Frontal cortex (tissue), 4 donors: ENCODE data around the gene DLG3. TPM values are rescaled to one million over a fixed set of nuclear protein-coding genes. Genes with fewer than 3 reads are reported as not detected.

ENCODE experiments used
- DNase-seq, 2 donors: peaks; one replicate each; pipeline ENCODE4 v3.0.0; 2012; ENCODE audit warnings: low spot score in 2 of 2
- FAIRE-seq: peaks from 2 replicates; lab custom pipeline; 2012; peaks lifted over from hg19 to GRCh38; lab: Jason Lieb, UNC
- total RNA-seq: library from RNA; depleted of rRNA; stranded (reverse); fragments of >200 nt; gene quantifications from one replicate; pipeline ENCODE4 v1.2.3, GENCODE V29; 2014
- donor health status: control.
- donor health status: control.
- donor health status: control.

Gene DLG3
- total RNA-seq, 1 donor from 2014 or later: 86.8 TPM

DNA sequence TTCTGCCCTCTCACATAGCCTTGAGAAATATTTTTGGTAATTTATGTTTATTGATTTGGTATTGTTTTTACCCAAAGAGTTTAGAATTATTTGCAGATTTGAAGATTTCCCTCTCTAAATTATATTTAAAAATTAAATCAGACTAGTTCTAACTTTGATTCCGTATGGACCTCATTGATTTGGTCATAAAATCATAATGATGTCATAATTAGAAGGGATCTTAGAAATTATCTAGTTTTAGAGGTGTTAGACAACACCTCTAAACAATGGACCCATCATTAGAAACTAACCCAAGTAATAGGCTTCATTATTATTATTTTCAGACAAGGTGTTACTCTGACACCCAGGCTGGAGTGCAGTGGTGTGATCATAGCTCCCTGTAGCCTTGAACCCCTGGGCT, 24.1 kb downstream of the DLG3 start:
- DNase-seq: no peak
- FAIRE-seq: no peak

DNA sequence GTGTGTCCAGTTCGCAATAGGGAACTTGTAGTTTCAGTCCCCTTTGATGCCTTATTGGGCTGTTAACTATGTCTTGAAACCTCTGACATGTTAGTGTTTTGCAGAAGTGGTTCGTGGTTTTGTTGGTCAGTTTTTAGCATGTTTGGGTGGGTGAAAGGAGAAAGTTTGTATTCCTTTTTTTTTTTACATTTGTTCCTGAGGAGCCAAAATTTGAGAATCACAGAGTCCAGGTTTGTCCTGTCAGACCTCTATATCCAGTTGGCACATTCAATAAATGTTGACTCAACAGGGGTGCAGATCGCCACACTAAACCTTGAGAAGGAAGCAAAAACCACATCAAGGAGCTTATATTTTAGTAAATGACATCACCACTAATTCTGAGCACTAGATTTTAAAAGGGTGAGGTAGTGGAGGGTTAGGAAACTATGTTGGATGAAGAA, 26.2 kb downstream of the DLG3 start:
- FAIRE-seq (no peak), DNase-seq (no peak)

DNA sequence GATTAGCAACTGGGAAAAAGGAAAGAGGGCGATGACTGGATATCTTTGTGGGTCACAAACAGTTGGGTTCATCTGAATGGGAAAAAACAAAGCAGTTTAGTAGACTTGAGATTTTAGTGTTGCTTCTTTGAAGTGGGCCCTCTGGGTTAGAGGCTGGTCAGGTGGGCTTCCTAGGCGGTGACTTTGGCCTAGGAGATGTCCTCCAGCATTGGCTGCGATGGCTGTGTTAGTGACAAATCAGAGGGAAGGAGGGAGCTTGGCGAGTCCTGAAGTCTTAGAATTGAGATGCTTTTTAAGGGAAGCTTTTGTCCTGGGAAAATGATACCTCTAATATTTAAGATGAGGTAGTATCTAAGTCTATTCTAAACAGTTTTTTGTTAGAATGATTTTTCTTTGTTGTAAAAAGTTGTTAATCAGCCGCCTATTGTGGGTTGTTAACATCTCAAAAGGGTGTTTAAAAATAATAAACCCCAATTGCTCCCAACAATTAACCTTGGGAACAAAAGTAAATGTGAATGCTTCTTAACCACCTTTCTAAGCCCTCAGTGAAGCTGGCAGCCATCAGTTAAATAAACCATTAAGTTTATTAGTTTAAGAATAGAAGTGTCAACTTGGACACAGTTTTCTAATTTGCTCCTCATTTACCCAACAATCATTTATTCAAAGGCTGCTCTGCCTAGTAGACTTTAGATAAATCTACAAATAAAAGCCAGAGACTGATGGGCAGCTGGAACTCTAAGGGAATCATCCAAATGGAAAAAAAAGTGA, 31.7 kb downstream of the DLG3 start:
- FAIRE-seq (no peak), DNase-seq (no peak)

DNA sequence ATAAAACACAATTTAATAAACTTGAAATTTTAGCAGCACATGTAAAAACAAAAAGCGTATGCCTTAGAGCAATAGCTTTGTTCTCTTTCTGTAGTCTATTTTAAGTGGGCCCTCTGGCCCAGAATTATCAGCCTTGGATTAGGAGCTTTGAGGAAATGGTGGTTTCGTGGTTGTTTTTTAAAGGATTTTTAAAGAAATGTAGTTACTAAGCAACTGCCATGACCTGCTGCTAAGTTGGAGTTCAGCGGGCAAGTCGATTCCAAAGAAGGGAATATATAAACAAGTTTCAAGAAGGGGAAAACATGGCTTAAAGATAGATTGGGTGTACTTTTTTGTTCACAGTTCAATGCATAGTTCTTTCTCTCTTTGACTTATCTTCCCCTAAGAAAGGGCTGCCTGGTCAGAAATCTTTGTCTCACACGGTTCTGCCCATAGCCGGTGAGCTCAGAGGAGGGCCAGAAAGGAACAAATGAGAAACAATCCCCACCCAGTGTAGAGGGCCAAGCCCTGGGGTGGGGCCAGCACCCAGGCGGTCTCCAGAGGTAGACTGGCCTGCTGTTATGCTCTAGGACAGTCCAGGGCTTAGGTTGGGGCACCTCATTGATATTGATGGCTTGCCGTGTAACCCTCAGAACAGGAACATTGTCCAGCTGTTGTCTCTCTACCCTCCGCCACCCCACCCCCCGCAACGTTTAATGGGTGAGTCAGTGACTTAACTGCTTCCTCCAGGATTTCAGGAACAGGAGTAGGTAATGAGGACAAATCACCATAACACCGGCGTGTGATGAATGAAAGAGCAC, 32.5 kb downstream of the DLG3 start:
- DNase-seq: no peak
- FAIRE-seq: no peak

DNA sequence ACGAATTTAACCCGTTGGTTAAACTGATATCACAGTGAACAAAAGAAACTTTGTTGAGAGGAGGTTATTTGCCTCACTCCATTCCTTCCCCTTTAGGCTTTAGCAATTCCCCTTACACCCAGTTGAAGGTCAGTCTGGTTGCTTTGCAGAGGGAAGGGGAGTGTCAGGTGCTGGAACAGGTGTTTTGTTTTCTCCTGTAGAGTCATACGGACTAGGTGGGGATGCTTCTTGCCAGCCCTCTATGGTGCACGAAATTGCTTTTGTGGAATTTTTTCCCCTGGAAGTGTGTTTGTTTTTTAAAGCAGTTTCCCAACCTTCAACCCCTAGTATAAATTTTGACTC, 33.1 kb downstream of the DLG3 start:
- DNase-seq (no peak), FAIRE-seq (no peak)

DNA sequence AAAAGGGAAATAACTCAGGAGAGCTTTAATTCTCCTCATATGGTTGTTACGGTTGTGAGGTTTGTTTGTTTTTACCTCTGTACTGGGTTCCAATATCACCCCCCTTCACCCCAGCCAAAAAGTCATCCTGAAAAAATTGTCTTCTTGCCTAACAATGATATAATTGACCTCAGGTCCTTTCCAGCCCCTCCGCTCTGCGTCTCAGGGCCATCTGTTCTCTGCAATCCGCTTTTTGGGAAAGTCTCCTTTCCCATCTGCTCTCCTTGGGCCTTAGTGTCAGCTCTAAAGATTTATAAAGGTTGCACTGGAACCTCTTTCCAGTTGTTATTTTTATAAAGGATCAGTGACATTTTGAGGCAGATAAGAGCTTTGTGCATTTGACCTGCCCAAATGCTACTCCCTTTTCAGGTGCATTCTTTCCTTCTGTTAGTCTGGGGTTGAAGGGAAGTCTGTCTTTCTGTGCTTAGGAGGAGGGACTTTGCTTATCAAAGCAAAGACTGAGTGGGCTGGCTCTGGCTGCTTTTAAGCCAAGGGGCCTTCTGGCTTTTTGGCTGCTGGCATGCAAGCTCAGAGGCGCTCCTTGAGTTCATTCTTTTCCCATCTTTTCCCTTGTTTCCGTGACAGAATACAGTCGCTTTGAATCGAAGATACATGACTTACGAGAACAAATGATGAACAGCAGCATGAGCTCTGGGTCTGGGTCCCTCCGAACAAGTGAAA, 34.1 kb downstream of the DLG3 start:
- no peak for DNase-seq
- no peak for FAIRE-seq

DNA sequence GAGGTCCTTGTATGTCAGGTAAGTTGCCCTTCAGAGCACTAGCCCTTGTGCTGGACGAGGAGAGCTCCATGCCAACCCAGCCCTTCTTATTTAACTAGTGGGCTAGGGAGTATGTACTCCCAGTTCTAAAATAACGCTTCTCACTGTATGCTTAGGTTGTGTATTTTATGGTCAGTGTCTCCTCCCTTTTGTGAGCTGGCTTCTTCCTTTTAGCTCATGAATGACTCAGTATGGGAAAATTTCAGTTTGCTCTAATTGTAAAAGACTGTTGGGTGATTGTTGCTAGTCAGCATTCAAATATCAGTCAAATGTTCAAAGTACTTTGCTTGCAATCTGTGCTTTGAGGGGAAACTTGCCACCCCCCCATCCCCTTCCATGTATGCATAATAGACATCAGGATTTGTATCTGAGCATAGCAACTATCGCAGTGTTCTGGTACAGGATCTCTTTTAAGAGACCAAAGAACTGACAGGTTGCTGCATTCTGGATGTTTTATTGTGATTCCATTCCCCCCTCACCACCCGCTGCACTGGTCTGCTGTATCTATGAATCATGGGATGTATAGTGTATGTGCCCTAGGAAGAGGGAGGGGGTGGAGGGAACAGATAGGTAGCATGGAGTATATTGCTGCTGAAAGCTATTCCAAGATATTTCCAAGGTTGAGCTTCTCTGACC, 34.7 kb downstream of the DLG3 start:
- DNase-seq (no peak), FAIRE-seq (no peak)

DNA sequence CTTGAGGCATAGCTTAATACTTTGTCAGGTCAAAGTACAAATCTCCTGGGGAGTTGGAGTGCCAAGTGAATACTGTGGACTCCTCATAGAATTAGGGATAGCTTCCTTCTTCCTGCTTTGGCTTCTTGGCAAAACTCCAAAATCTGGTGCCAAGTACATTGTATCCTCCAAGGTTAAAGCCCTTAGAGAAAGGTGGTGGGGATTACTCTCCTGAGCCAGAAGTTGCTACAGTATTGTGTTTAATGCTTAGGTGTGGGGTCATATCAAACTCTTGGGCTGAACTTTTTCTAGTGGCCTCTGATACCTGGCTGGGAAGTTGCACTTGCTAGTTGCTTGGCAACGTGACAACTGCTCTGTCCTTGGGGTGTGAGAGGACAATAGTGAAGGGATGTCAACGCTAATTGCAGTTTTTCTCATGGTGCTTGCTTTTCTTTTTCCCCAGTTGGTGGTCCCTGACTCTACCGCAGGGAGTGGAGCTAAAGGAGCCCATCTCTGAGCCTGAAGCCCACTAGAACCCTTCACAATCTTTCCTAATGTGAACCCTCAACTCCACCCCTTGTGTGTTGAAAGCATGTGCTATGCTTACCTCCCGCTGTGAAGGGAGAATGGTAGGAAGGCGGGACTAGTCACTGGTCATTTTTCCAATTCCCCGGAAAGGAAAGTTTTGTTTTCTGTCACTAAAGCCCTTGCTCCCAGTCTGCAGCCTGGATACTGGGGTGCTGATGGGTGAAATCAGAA, 35.5 kb downstream of the DLG3 start:
- FAIRE-seq: no peak
- DNase-seq: no peak

DNA sequence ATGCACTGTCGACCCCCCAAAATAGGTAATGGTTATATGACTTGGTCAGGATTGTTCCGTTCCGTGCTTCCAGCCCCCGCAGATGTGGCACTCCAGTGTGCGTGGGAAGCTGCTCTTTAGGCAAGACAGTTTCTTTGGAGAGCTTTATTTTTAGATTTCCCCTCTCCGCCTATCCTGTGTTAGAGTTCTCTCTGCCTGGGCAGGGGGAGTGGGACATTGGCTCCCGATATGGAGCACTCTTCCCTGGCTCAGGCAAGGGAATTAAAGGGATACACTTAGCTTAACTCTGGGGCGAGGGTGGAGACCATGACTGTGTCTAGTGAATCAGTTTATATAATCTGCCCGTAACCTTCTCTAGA, 36.0 kb downstream of the DLG3 start:
- no peak for FAIRE-seq
- peak in 1 of 2 donors; percentile 6 for DNase-seq

DNA sequence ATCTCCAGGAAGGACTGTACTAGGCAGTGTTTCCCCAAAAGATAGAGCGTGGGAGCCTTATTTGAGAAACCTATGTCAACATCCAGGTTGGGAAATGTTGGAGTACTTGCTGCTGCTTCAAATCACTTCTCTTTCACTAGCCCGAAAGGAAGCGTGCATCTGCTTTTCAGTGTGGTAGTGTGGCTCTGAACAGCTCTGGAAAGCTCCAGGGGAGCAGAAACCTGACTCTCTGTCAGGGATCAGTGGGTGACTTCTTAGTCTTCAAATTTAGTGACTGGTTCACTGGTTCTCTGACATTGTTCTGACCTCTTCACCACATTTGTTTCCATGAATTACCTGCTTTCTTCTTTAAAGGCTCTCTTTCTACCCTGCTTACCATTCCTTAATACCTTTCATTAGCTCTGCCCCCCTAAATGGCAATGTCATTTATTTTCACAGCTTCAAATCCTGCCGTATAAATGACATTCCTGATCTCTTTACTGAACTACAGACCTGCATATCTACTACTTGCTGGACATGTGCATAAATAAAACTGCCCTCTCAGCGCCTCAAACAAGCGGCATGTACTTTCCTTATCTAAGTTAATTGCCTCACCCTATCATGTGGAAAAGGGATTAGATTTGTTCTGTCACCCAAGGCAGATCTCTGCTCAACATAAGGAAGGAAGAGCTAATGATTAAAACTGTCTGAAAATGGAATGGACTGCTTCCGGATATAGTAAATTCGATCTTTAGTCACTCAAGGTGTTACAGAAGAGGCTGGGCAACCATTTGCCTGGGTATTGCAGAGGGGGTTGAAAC, 37.0 kb downstream of the DLG3 start:
- FAIRE-seq (no peak), DNase-seq (no peak)

DNA sequence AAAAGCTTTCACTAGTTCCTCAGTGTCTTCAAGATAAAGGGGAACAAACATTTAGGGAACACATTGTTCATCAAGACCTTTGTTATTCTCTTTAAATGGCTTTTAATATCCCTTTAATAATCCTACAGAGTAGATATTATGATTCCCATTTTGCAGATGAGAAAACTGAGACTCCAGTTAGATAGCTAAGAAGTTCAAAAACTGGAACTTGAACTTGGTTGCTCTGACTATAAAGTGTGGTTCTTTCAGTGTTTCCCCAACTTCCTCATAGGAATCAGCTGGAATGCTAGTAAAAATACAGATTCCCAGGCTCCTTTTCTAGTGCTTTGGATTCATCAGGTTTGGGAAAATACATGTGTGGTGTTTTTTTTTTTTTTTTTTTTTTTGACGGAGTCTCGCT, 37.7 kb downstream of the DLG3 start:
- DNase-seq (no peak), FAIRE-seq (no peak)

DNA sequence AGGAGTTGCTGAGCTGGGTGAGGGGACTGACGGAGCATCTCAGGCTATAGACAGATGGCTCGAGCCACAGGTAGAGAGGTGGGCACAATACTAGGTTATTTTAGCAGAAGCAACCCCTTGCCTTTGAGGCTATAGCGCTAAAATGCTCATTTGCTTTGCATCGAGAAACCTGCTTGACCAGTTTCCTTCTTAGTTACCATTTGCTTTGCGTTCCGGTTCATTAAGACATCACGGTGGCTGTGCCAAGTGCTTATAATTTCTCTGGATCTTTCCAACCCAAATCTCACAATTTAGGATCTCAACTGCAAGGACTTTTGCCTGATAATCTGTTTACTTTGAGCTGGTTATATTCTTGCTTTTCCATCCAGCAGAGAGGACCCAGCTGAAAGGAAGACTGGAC, 40.8 kb downstream of the DLG3 start:
- no peak for FAIRE-seq
- DNase-seq: no peak

DNA sequence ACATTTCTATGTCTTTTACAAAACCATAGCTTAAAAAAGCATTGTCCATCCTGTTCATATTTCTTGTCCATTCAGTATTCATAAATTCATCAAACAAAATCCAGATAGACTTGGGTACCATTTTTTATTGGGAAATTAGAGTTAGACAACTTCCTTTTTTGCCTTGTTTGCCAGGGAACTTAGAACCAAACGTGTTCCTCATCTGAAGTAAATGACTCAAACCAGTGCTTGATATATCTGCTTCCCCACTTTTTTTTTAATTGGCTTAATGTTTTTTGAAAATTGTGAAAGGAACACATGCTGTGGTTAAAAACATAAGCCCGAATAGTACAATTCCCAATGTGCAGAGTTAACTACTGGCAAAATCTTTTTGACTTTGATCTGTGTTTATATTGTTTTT, 44.2 kb downstream of the DLG3 start:
- DNase-seq (no peak), FAIRE-seq (no peak)

DNA sequence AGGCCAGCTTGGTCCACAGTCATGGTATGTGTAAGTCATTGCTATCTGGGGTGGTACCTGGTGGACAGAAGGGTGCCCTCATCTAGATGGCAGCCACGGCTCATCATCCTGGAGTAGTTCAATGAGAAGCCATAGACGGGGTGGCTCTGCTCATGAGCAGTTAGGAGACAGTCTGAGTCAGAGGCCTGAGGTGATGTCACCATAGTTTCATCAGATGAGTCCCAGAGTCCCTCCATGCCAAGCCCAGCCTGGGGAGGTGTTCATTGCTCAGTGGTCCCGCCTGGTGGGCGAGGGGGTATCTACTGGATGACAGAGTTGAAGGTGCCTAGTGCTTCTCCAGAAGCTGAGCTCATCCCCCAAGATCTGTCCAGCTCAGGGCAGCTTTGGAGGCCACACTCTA, 49.8 kb downstream of the DLG3 start:
- FAIRE-seq (no peak), DNase-seq (no peak)

DNA sequence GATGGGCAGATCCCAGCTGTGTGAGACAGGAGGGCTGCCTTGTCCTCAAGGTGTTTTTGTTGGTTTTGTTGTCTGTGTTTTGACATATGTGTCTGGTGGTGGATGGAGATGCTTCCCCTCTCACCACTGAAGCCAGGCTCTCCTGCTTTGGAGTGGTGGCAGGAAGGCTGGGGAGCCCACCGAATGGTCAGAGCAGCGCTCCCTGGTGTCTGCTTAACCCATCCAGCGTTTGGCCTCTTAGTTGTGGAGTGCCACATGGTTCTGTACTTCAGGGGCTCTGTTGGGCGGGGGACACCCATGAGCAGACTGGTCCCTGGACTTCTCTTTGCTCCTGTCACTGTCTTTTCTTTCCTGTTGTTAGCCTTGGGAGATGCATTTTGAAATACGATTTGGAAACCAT, 51.9 kb downstream of the DLG3 start:
- FAIRE-seq (no peak), DNase-seq (no peak)

DNA sequence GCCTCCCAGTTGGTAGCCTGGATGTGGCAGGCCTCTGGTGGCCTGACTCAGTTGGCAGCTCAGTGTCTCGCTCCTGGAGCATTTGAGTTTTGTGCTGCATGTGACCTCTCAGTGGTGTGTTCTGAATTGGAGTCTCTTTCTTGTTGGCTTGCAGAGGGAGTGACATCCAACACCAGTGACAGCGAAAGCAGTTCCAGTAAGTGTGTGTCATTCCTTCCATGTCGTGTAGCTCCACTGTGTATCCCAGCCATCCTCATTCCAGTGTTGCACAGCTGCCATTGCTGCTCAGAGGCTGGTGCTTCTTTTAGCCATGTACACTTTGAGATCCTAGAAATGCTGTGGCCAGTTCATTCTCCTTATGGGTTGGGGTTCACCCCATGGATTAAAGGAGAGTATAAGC, 52.4 kb downstream of the DLG3 start:
- no peak for FAIRE-seq

DNA sequence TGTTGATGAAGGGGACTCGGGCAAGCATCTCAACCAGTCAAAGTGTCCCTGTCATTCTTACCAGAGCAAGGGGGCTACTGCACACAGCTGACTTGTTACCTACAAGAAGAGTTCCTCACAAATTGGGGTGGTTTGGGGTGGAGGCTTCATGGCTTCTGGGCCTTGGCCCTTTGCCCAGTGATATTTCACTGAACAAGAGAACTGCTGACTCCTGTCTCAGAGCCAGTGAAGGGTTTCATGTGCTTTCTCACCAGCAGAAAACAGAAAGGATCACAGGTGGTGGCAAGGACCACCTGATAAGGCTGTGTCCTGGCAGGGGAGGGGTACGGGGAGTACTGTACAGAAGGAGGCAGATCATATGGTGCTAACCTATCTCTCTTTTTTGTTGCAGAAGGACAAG, 53.5 kb downstream of the DLG3 start:
- no peak for DNase-seq
- no peak for FAIRE-seq

More for the DNA sequence above, 52.4 kb downstream of the DLG3 start:
- no peak for DNase-seq

DNA sequence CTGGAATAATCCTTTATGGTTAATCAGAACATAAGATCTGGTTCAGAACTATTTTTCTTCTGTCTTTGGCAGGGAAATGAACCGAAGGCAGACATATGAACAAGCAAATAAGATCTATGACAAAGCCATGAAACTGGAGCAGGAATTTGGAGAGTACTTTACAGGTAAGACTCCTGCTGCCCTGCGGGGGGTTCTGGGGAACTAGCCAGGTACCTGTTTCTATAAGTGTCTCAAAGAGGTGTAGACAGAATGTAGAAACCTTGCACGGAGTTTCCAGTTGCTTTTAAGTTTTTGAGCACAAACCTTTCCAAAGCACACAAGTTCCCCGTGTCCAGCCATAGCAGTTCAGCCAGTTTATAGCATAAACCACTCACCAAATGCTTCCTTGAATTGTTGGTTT, 56.2 kb downstream of the DLG3 start:
- DNase-seq (no peak), FAIRE-seq (no peak)
